Motor neuron (in vitro differentiated cells): Measurements from ENCODE around the gene CHST3. TPM values are rescaled to one million over a fixed set of nuclear protein-coding genes. Genes with fewer than 3 reads are reported as not detected.
"Not testable (repeated sequence)": the region's sequence is repeated elsewhere in the genome, so short reads cannot be mapped to it uniquely, and the experiment has no call there.

Source experiments
- ATAC-seq, 8 experiments: fragments of 200-7000 bp; cut with Tn5 transposase; replicated peaks in 6 of 8; 2 replicates each; pipeline ENCODE4 v1.8.0; 2021; ENCODE audit warnings: mild to moderate bottlenecking in 8 of 8, moderate library complexity in 8 of 8
- H3K27ac ChIP-seq, 2 donors: fragments of 250-450 bp; sonication (Bioruptor Pico); 2 replicates each; pipeline ENCODE4 v1.9.0; 2021; ENCODE audit warnings: antibody characterized with exemption in 2 of 2, mild to moderate bottlenecking in 2 of 2, moderate library complexity in 1 of 2
- H3K4me1 ChIP-seq, 2 donors: fragments of 250-450 bp; sonication (Bioruptor Pico); replicated peaks in 1 of 2; 2 replicates each; pipeline ENCODE4 v1.6.1; 2021; ENCODE audit warnings: antibody characterized with exemption in 2 of 2, mild to moderate bottlenecking in 2 of 2, moderate library complexity in 1 of 2
- H3K4me3 ChIP-seq, 5 donors: fragments of 250-450 bp; sonication (Bioruptor Pico); 2 replicates each; pipeline ENCODE4 v1.9.0; 2021; ENCODE audit warnings: antibody characterized with exemption in 5 of 5, mild to moderate bottlenecking in 5 of 5, moderate library complexity in 4 of 5
- WGBS, 10 experiments: fragments of 450-650 bp; shearing (Covaris generic); methylation state at CpG; one replicate each; pipeline ENCODE4 v1.0.0; 2022; 5-methylcytosine and 5-hydroxymethylcytosine counted together
- in situ Hi-C, 9 experiments: fragments of 400-800 bp; cut with MboI; loops; one replicate each; pipeline ENCODE4 v1.15.0; 2021; ENCODE audit warnings: low sequenced_read_pairs in 9 of 9, low pct_unique_long_range_greater_than_20kb in 2 of 9; ENCODE audit not compliant: unreplicated experiment in 9 of 9
- total RNA-seq, 8 experiments: library from RNA; unstranded; fragments of 300-600 nt; gene quantifications; 2 replicates each; pipeline versions ENCODE4 v1.2.3 to v1.2.4, GENCODE V29; 2022

The CHST3 gene
- 10 to 100 TPM in 4 of 8 experiments, 1 to 10 TPM in 4; 1.5 to 61.7 (median 10.2) TPM for total RNA-seq

- peak within 1 kb of the TSS in 1 of 2 donors; percentile 69 for H3K27ac ChIP-seq
These were observed at the start of gene CHST3 for GRCh38 chr10:71964098-71964742. Gene CHST3, plus strand, starts transcription at chr10:71964395. Its CDS starts 41,448 bp downstream, at chr10:72005843.

GRCh38 chr10:71916827-71917226, 47.4 kb upstream of the CHST3 start:
- Histone ChIP-seq H3K27ac (no peak overlapping the region), H3K4me1 (peaks cover 9 to 22% of the 10 kb centered on the region in 2 donors), H3K4me3 (no peak overlapping the region)
- in situ Hi-C loops: loop anchor here in 1 of 9 experiments (25.0 kb wide), 1 partner anchor 120 kb away; no protein-coding TSS in a partner anchor
- ATAC-seq: no peak

More at GRCh38 chr10:71964098-71964742, at the start of gene CHST3:
- peak within 1 kb of the TSS; percentile 54 to 76 (median 59) for H3K4me3 ChIP-seq
- in situ Hi-C loops: no loop called here
- peaks cover 17 to 31% of the 10 kb centered on the region in 2 donors for H3K4me1 ChIP-seq
- ATAC-seq: peak; percentile 66 to 93 (median 72)
- WGBS, 10 experiments: no CpG with 5 or more reads among the region's 77 CpGs

GRCh38 chr10:71918992-71919391, 45.2 kb upstream of the CHST3 start:
- 69 to 100% (median 81%) methylated on average over 2 to 7 of the region's 7 CpGs; no CpG with 5 or more reads in 1 of the 10 experiments for WGBS, 10 experiments
- in situ Hi-C loops: loop anchor here in 1 of 9 experiments (25.0 kb wide), 1 partner anchor 118 kb away; no protein-coding TSS in a partner anchor
- H3K4me3 ChIP-seq: no peak overlapping the region
- no peak for ATAC-seq
- H3K4me1 ChIP-seq: peaks cover 11 to 25% of the 10 kb centered on the region in 2 donors
- H3K27ac ChIP-seq: no peak overlapping the region

- in situ Hi-C loops: loop anchor here in 1 of 9 experiments (25.0 kb wide), 1 partner anchor 117 kb away; no protein-coding TSS in a partner anchor
- peaks cover 11 to 25% of the 10 kb centered on the region in 2 donors for H3K4me1 ChIP-seq
- WGBS, 10 experiments: 45 to 100% (median 84%) methylated on average over 1 to 6 of the region's 7 CpGs; no CpG with 5 or more reads in 1 of the 10 experiments
- H3K27ac ChIP-seq, H3K4me3 ChIP-seq: not testable (repeated sequence)
- peak in 2 of 8 experiments; percentile 2 to 6 for ATAC-seq
These were observed 44.1 kb upstream of the CHST3 start for GRCh38 chr10:71919956-71920539.

GRCh38 chr10:71920540-71921323, 43.5 kb upstream of the CHST3 start:
- Histone ChIP-seq H3K27ac (peak overlapping the region in 1 of 2 donors; percentile 11), H3K4me3 (no peak overlapping the region), H3K4me1 (peaks cover 11 to 25% of the 10 kb centered on the region in 2 donors)
- in situ Hi-C loops: loop anchor here in 1 of 9 experiments (25.0 kb wide), 1 partner anchor 117 kb away; no protein-coding TSS in a partner anchor
- WGBS, 10 experiments: 9 to 100% (median 75%) methylated on average over 1 to 8 of the region's 9 CpGs; no CpG with 5 or more reads in 1 of the 10 experiments
- peak in 3 of 8 experiments; percentile 37 to 68 (median 57) for ATAC-seq

- WGBS, 10 experiments: 6 to 100% (median 59%) methylated on average over 1 to 3 of the region's 4 CpGs; no CpG with 5 or more reads in 4 of the 10 experiments
- H3K4me3 ChIP-seq: no peak overlapping the region
- H3K4me1 ChIP-seq: peaks cover 11 to 25% of the 10 kb centered on the region in 2 donors
- ATAC-seq: peak; percentile 49 to 99 (median 98)
- H3K27ac ChIP-seq: peak overlapping the region in 1 of 2 donors; percentile 11
- in situ Hi-C loops: loop anchor here in 1 of 9 experiments (25.0 kb wide), 1 partner anchor 116 kb away; no protein-coding TSS in a partner anchor
These were observed 42.7 kb upstream of the CHST3 start for GRCh38 chr10:71921324-71922027.

GRCh38 chr10:71923138-71923692, 41.0 kb upstream of the CHST3 start:
- in situ Hi-C loops: loop anchor here in 1 of 9 experiments (25.0 kb wide), 1 partner anchor 114 kb away; no protein-coding TSS in a partner anchor
- H3K4me1 ChIP-seq: peaks cover 11 to 25% of the 10 kb centered on the region in 2 donors
- ATAC-seq: no peak
- WGBS, 10 experiments: 0 to 83% (median 69%) methylated on average over 1 to 6 of the region's 7 CpGs
- H3K4me3 ChIP-seq: no peak overlapping the region
- no peak overlapping the region for H3K27ac ChIP-seq

GRCh38 chr10:71924771-71925170, 39.4 kb upstream of the CHST3 start:
- H3K4me3 ChIP-seq: no peak overlapping the region
- H3K4me1 ChIP-seq: peaks cover 11 to 22% of the 10 kb centered on the region in 2 donors
- 39 to 100% (median 90%) methylated on average over 2 to 3 of the region's 3 CpGs; no CpG with 5 or more reads in 5 of the 10 experiments for WGBS, 10 experiments
- H3K27ac ChIP-seq: no peak overlapping the region
- ATAC-seq: no peak
- in situ Hi-C loops: loop anchor here in 1 of 9 experiments (25.0 kb wide), 1 partner anchor 113 kb away; no protein-coding TSS in a partner anchor

- in situ Hi-C loops: no loop called here
- Histone ChIP-seq H3K4me1 (no peaks in the 10 kb centered on the region), H3K4me3 (no peak overlapping the region), H3K27ac (no peak overlapping the region)
- 33 to 100% (median 82%) methylated on average over 1 to 2 of the region's 4 CpGs; no CpG with 5 or more reads in 2 of the 10 experiments for WGBS, 10 experiments
- ATAC-seq: no peak
These were observed 37.0 kb upstream of the CHST3 start for GRCh38 chr10:71927159-71927558.

- Histone ChIP-seq H3K4me1 (no peaks in the 10 kb centered on the region), H3K27ac (no peak overlapping the region), H3K4me3 (no peak overlapping the region)
- 37 to 96% (median 77%) methylated on average over 2 to 5 of the region's 5 CpGs for WGBS, 10 experiments
- no peak for ATAC-seq
- in situ Hi-C loops: no loop called here
These were observed 36.2 kb upstream of the CHST3 start for GRCh38 chr10:71927776-71928592.

GRCh38 chr10:71931295-71931694, 32.9 kb upstream of the CHST3 start:
- no peak for ATAC-seq
- 80 to 89% (median 83%) methylated on average over 1 of the region's 1 CpG; no CpG with 5 or more reads in 7 of the 10 experiments for WGBS, 10 experiments
- no peaks in the 10 kb centered on the region for H3K4me1 ChIP-seq
- H3K27ac ChIP-seq: no peak overlapping the region
- in situ Hi-C loops: no loop called here
- no peak overlapping the region for H3K4me3 ChIP-seq
